Trophoblast cell (in vitro differentiated cells and primary cell): Measurements from ENCODE around the gene VWA1.

Source experiments
- DNase-seq, 2 donors: peaks; one replicate each; pipeline ENCODE4 v3.0.0-alpha.2; 2016
- H2AFZ ChIP-seq: 2 replicates; pipeline ENCODE4 v1.6.1; 2013; ENCODE audit warnings: low read length, moderate library complexity, mild to moderate bottlenecking; ENCODE audit not compliant: insufficient read depth, poor library complexity
- H2AK5ac ChIP-seq: 2 replicates; pipeline ENCODE4 v1.6.1; 2013; ENCODE audit warnings: mild to moderate bottlenecking, low read length
- H2BK120ac ChIP-seq: 2 replicates; pipeline ENCODE4 v1.6.1; 2013; ENCODE audit warnings: low read length, mild to moderate bottlenecking, moderate library complexity; ENCODE audit not compliant: insufficient read depth, poor library complexity
- H2BK12ac ChIP-seq: 2 replicates; pipeline ENCODE4 v1.6.1; 2013; ENCODE audit warnings: mild to moderate bottlenecking, low read length, moderate library complexity
- H2BK5ac ChIP-seq: 2 replicates; pipeline ENCODE4 v1.6.1; 2013; ENCODE audit warnings: low read length, low read depth, moderate library complexity, mild to moderate bottlenecking; ENCODE audit not compliant: poor library complexity
- H3K14ac ChIP-seq: 2 replicates; pipeline ENCODE4 v1.6.1; 2013; ENCODE audit warnings: mild to moderate bottlenecking, low read length
- H3K18ac ChIP-seq: 2 replicates; pipeline ENCODE4 v1.6.1; 2013; ENCODE audit warnings: mild to moderate bottlenecking, low read length
- H3K23ac ChIP-seq: 2 replicates; pipeline ENCODE4 v1.6.1; 2013; ENCODE audit warnings: low read length
- H3K27ac ChIP-seq: 2 replicates; pipeline ENCODE4 v1.5.1; 2013; ENCODE audit warnings: low read depth, mild to moderate bottlenecking, inconsistent platforms, low read length, moderate library complexity
- H3K27me3 ChIP-seq: 2 replicates; pipeline ENCODE4 v1.6.1; 2013; ENCODE audit warnings: inconsistent platforms, mild to moderate bottlenecking, low read length, moderate library complexity; ENCODE audit not compliant: insufficient read depth
- H3K36me3 ChIP-seq, 2 experiments: 1 replicate in 1 of 2; 2 replicates in 1 of 2; pipeline ENCODE4 v1.6.1; 2013; ENCODE audit warnings: low read length in 2 of 2, mild to moderate bottlenecking in 2 of 2, moderate library complexity in 1 of 2; ENCODE audit not compliant: insufficient read depth in 2 of 2, control insufficient read depth in 1 of 2
- H3K4ac ChIP-seq: 2 replicates; pipeline ENCODE4 v1.6.1; 2013; ENCODE audit warnings: low read depth, mild to moderate bottlenecking, low read length, moderate library complexity
- H3K4me1 ChIP-seq, 2 experiments: 1 replicate in 1 of 2; 2 replicates in 1 of 2; pipeline ENCODE4 v1.6.1; 2013; ENCODE audit warnings: low read length in 2 of 2, mild to moderate bottlenecking in 2 of 2, moderate library complexity in 1 of 2; ENCODE audit not compliant: insufficient read depth in 2 of 2, control insufficient read depth in 1 of 2
- H3K4me2 ChIP-seq: 2 replicates; pipeline ENCODE4 v1.6.1; 2013; ENCODE audit warnings: inconsistent platforms, mild to moderate bottlenecking, low read length, moderate library complexity
- H3K4me3 ChIP-seq: 2 replicates; pipeline ENCODE4 v1.5.1; 2013; ENCODE audit warnings: mild to moderate bottlenecking, low read depth, low read length, inconsistent platforms
- H3K79me1 ChIP-seq: one replicate; pipeline ENCODE4 v1.6.1; 2013; ENCODE audit warnings: low read length
- H3K79me2 ChIP-seq: 2 replicates; pipeline ENCODE4 v1.6.1; 2013; ENCODE audit warnings: low read length, mild to moderate bottlenecking; ENCODE audit not compliant: control insufficient read depth, insufficient read depth, poor library complexity
- H3K9ac ChIP-seq: 2 replicates; pipeline ENCODE4 v1.6.1; 2013; ENCODE audit warnings: mild to moderate bottlenecking, low read length
- H3K9me3 ChIP-seq: 2 replicates; pipeline ENCODE4 v1.6.1; 2013; ENCODE audit warnings: low read depth, mild to moderate bottlenecking, control low read depth, inconsistent platforms, low read length; ENCODE audit not compliant: insufficient read depth
- H4K12ac ChIP-seq: 2 replicates; pipeline ENCODE4 v1.6.1; 2013; ENCODE audit warnings: low read depth, mild to moderate bottlenecking, low read length, moderate library complexity
- H4K8ac ChIP-seq: 2 replicates; pipeline ENCODE4 v1.6.1; 2013; ENCODE audit warnings: low read depth, mild to moderate bottlenecking, low read length, moderate library complexity
- H4K91ac ChIP-seq: one replicate; pipeline ENCODE4 v1.6.1; 2013; ENCODE audit warnings: low read depth, mild to moderate bottlenecking, low read length, moderate library complexity
- WGBS: extraction: QIAGEN DNeasy Blood & Tissue Kit; methylation state at CpG from one replicate; pipeline ENCODE4 v1.1.7; 2013; ENCODE audit warnings: missing lambda C conversion rate; ENCODE audit not compliant: insufficient read length, insufficient coverage; ENCODE audit errors: extremely low coverage; 5-methylcytosine and 5-hydroxymethylcytosine counted together

VWA1 gene

DNA sequence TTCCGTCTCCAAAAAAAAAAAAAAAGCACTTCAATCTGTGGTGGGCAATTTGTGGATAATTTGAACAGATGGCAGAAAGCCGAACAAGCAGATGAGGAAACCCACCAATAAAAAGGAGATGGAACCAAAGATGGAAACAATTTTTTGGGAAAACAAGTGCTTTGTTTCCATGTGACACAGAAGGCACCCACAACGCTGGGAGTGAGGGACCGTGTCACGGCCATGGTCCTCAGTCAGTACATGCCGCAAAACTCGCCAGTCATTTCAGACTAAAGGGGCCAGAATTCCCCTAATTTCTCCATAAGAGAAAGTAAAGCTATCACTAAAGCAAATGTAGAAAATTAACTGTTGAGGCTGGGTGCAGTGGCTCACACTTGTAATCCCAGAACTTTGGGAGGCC, 41.4 kb upstream of the VWA1 start:
- no peak overlapping the region for H3K4me2 ChIP-seq
- no peak overlapping the region for H4K12ac ChIP-seq
- H3K23ac ChIP-seq: no peak overlapping the region
- H2BK120ac ChIP-seq: no peak overlapping the region
- H2AK5ac ChIP-seq: no peak overlapping the region
- WGBS: no CpG with 5 or more reads among the region's 7 CpGs
- H3K36me3 ChIP-seq: peaks cover 68 to 73% of the 10 kb centered on the region in 2 experiments
- no peak overlapping the region for H3K4ac ChIP-seq
- no peak overlapping the region for H4K8ac ChIP-seq
- no peak overlapping the region for H3K9ac ChIP-seq
- no peaks in the 10 kb centered on the region for H3K9me3 ChIP-seq
- peaks cover 12% of the 10 kb centered on the region for H3K79me2 ChIP-seq
- no peak overlapping the region for H2BK5ac ChIP-seq
- H3K14ac ChIP-seq: no peak overlapping the region
- H3K18ac ChIP-seq: no peak overlapping the region
- H2BK12ac ChIP-seq: no peak overlapping the region
- no peak overlapping the region for H2AFZ ChIP-seq
- peaks cover 5% of the 10 kb centered on the region for H3K79me1 ChIP-seq
- no peaks in the 10 kb centered on the region for H3K27me3 ChIP-seq
- no peak overlapping the region for H3K27ac ChIP-seq
- no peak for DNase-seq
- no peak overlapping the region for H4K91ac ChIP-seq
- no peak overlapping the region for H3K4me3 ChIP-seq
- H3K4me1 ChIP-seq: peaks cover 7 to 8% of the 10 kb centered on the region in 2 experiments

DNA sequence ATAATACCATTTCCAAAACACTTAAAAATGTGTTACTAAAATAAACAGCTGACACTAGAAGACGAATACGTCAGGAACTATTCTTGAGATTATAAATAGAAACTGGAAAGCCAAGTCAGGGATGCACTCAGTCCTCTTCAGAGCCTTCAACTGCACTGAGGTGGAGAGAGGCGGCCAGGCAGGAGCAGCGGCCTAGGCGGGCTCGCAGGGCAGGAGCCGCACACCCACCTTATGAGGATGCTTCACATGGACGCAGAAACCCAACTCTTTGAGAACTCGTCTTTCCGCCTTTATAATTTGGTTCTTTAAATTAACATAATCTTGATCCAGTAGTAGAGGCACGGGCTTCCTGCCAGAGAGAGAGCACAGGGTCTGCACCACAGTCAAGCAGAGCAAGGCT, 40.3 kb upstream of the VWA1 start:
- no peak overlapping the region for H2AK5ac ChIP-seq
- H2BK12ac ChIP-seq: no peak overlapping the region
- H3K9me3 ChIP-seq: no peaks in the 10 kb centered on the region
- H3K4ac ChIP-seq: no peak overlapping the region
- peaks cover 12% of the 10 kb centered on the region for H3K79me1 ChIP-seq
- H3K23ac ChIP-seq: no peak overlapping the region
- no peak overlapping the region for H3K4me3 ChIP-seq
- no peak overlapping the region for H2BK5ac ChIP-seq
- H3K4me2 ChIP-seq: no peak overlapping the region
- H3K14ac ChIP-seq: no peak overlapping the region
- H4K12ac ChIP-seq: no peak overlapping the region
- H2BK120ac ChIP-seq: no peak overlapping the region
- no peak overlapping the region for H4K8ac ChIP-seq
- H4K91ac ChIP-seq: no peak overlapping the region
- no peak overlapping the region for H3K9ac ChIP-seq
- H3K27me3 ChIP-seq: no peaks in the 10 kb centered on the region
- WGBS: no CpG with 5 or more reads among the region's 11 CpGs
- H2AFZ ChIP-seq: no peak overlapping the region
- H3K36me3 ChIP-seq: peaks cover 58 to 63% of the 10 kb centered on the region in 2 experiments
- H3K4me1 ChIP-seq: peaks cover 7 to 10% of the 10 kb centered on the region in 2 experiments
- no peak overlapping the region for H3K27ac ChIP-seq
- DNase-seq: no peak
- H3K79me2 ChIP-seq: peaks cover 19% of the 10 kb centered on the region
- H3K18ac ChIP-seq: no peak overlapping the region

DNA sequence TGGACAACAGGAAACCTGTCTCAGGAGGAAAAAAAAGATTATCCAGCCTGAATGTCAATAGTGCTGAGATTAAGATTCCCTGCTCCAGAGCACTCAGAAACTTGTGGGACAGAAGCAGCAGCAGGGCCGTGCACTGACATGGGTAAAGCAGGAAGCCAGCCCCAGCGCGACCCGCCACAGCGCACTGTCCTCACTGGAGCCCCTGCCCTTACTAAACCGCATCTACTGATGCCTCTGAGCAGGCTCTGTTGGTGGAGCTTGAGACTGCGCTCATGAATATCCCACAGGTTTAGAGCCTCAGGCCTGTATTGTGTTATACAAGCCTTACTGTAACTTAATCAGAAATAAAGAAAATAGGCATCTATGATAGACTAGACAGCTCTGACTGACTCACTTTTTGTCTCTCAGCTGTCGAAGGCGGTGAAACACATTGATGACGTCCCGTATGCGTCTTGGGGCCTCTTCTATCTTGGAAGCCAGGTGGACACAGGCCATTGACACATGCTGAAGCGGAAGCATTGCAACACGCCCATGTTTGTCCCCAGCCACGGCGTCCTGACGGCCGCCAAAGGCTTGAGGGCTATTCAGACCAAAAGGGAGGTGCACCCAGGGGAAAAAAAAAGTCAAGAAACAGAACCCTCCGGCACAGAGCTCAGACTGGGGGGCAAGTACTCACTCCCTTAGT, 37.5 kb upstream of the VWA1 start:
- Histone ChIP-seq H2AK5ac (peak overlapping the region; percentile 97), H3K36me3 (peaks cover 66% of the 10 kb centered on the region in 2 experiments), H2BK5ac (no peak overlapping the region), H3K27me3 (no peaks in the 10 kb centered on the region), H3K79me2 (peaks cover 20% of the 10 kb centered on the region), H3K79me1 (peaks cover 12% of the 10 kb centered on the region), H3K4ac (peak overlapping the region; percentile 100), H3K4me3 (peak overlapping the region; percentile 99), H3K18ac (no peak overlapping the region), H3K4me1 (peaks cover 17 to 18% of the 10 kb centered on the region in 2 experiments), H3K27ac (no peak overlapping the region), H2BK12ac (peak overlapping the region; percentile 16), H3K9ac (peak overlapping the region; percentile 100), H2BK120ac (no peak overlapping the region), H3K4me2 (peak overlapping the region; percentile 96), H4K12ac (peak overlapping the region; percentile 84), H2AFZ (no peak overlapping the region), H4K91ac (no peak overlapping the region), H4K8ac (peak overlapping the region; percentile 77), H3K14ac (peak overlapping the region; percentile 82), H3K23ac (no peak overlapping the region), H3K9me3 (no peaks in the 10 kb centered on the region)
- no CpG with 5 or more reads among the region's 19 CpGs for WGBS
- peak; percentile 62 for DNase-seq

DNA sequence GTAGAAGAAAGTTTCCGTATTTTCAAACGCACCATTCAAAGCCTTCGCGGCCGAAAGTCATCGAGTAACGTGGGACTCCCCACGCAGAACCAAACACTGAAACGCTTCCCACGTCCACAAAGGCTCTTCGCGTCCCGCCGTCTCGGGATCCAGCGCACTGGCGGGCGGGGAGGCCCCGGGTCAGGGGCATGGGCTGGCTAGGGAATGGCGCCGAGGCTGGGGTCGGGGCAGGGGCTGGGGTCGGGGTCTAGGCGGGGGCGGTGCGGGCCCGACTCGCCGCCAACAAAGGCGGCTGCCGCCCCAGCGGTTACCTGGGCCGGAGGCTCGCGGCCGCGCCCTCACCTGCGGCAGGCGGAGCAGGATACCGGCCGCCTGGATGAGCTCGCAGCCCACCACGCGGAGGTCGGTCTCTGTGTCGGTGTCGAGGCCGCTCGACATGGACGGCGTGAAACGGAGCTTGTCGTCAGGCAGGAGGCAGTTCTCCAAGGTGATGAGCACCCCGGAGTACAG, 36.8 kb upstream of the VWA1 start:
- peaks cover 12% of the 10 kb centered on the region for H3K79me1 ChIP-seq
- peaks cover 20% of the 10 kb centered on the region for H3K79me2 ChIP-seq
- peak overlapping the region; percentile 100 for H3K9ac ChIP-seq
- H3K23ac ChIP-seq: no peak overlapping the region
- H2AK5ac ChIP-seq: peak overlapping the region; percentile 99
- peaks cover 59 to 62% of the 10 kb centered on the region in 2 experiments for H3K36me3 ChIP-seq
- peak overlapping the region; percentile 95 for H2BK120ac ChIP-seq
- H3K9me3 ChIP-seq: no peaks in the 10 kb centered on the region
- no peaks in the 10 kb centered on the region for H3K27me3 ChIP-seq
- H2AFZ ChIP-seq: peak overlapping the region; percentile 86
- H2BK5ac ChIP-seq: peak overlapping the region; percentile 67
- peak overlapping the region; percentile 98 for H4K91ac ChIP-seq
- peak overlapping the region; percentile 52 for H3K27ac ChIP-seq
- peak overlapping the region; percentile 97 for H3K18ac ChIP-seq
- H3K4me3 ChIP-seq: peak overlapping the region; percentile 99
- peak overlapping the region; percentile 98 for H4K8ac ChIP-seq
- peaks cover 17 to 18% of the 10 kb centered on the region in 2 experiments for H3K4me1 ChIP-seq
- H4K12ac ChIP-seq: peak overlapping the region; percentile 99
- peak overlapping the region; percentile 96 for H3K4me2 ChIP-seq
- peak in 1 of 2 donors; percentile 23 for DNase-seq
- peak overlapping the region; percentile 99 for H3K14ac ChIP-seq
- peak overlapping the region; percentile 100 for H3K4ac ChIP-seq
- H2BK12ac ChIP-seq: no peak overlapping the region
- no CpG with 5 or more reads among the region's 54 CpGs for WGBS
